ENCODE measurements around the gene NR1D1.

- no peak for TF ChIP-seq GATA2 (IDR thresholded peaks at IDR 0.05; ENCODE audit: low read depth, low read length)
- TF ChIP-seq GATA3 (IDR thresholded peaks at IDR 0.05; ENCODE audit: low read depth, low read length), result no peak
Measured at GRCh38 chr17:40058186-40058784, 42.1 kb downstream of the NR1D1 start.

Measured in SH-SY5Y (cell line).